Measurements from ENCODE around the gene PTPN1. TPM values are rescaled to one million over a fixed set of nuclear protein-coding genes. Genes with fewer than 3 reads are reported as not detected.

Gene PTPN1
- total RNA-seq, 1 donor from 2014 or later: 38.1 TPM

- Mint-ChIP-seq H3K9me3 (no peaks in the 10 kb centered on the region), H3K27me3 (ENCODE audit: insufficient read depth, low read depth) (peaks cover 2% of the 10 kb centered on the region), H3K4me1 (no peaks in the 10 kb centered on the region), H3K4me3 (no peak overlapping the region), H3K27ac (no peak overlapping the region), H3K36me3 (peaks cover 6% of the 10 kb centered on the region)
- H3K27ac ChIP-seq: no peak overlapping the region
- H3K36me3 ChIP-seq: no peaks in the 10 kb centered on the region
- H2AFZ ChIP-seq (replicated peaks): no peak overlapping the region
- DNase-seq (ENCODE audit: low spot score): no peak
- peaks cover 35% of the 10 kb centered on the region for H3K79me2 ChIP-seq (ENCODE audit: low read depth)
- H3K4me3 ChIP-seq: no peak overlapping the region
- H3F3A ChIP-seq (ENCODE audit: low read depth): no peaks in the 10 kb centered on the region
- peaks cover 16% of the 10 kb centered on the region for H4K20me1 ChIP-seq (ENCODE audit: low read depth)
- no peaks in the 10 kb centered on the region for H3K9me3 ChIP-seq (ENCODE audit: low read depth)
- no peak overlapping the region for H3K9ac ChIP-seq
- no peaks in the 10 kb centered on the region for H3K27me3 ChIP-seq
- TF ChIP-seq EZH2phosphoT487 (IDR thresholded peaks at IDR 0.05): no peak
- TF ChIP-seq, protein P1, sequence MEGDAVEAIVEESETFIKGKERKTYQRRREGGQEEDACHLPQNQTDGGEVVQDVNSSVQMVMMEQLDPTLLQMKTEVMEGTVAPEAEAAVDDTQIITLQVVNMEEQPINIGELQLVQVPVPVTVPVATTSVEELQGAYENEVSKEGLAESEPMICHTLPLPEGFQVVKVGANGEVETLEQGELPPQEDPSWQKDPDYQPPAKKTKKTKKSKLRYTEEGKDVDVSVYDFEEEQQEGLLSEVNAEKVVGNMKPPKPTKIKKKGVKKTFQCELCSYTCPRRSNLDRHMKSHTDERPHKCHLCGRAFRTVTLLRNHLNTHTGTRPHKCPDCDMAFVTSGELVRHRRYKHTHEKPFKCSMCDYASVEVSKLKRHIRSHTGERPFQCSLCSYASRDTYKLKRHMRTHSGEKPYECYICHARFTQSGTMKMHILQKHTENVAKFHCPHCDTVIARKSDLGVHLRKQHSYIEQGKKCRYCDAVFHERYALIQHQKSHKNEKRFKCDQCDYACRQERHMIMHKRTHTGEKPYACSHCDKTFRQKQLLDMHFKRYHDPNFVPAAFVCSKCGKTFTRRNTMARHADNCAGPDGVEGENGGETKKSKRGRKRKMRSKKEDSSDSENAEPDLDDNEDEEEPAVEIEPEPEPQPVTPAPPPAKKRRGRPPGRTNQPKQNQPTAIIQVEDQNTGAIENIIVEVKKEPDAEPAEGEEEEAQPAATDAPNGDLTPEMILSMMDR (IDR thresholded peaks at IDR 0.05): no peak
- TF ChIP-seq EZH2 (IDR thresholded peaks at IDR 0.05): no peak
- H3K4me1 ChIP-seq: no peaks in the 10 kb centered on the region
- H3K4me2 ChIP-seq: no peak overlapping the region
Observed at GRCh38 chr20:50548396-50548795, 38.2 kb downstream of the PTPN1 start.

- H3K79me2 ChIP-seq (ENCODE audit: low read depth): peaks cover 20% of the 10 kb centered on the region
- no peaks in the 10 kb centered on the region for H3K4me1 Mint-ChIP-seq
Observed at GRCh38 chr20:50550531-50550930, 40.3 kb downstream of the PTPN1 start.

DNA sequence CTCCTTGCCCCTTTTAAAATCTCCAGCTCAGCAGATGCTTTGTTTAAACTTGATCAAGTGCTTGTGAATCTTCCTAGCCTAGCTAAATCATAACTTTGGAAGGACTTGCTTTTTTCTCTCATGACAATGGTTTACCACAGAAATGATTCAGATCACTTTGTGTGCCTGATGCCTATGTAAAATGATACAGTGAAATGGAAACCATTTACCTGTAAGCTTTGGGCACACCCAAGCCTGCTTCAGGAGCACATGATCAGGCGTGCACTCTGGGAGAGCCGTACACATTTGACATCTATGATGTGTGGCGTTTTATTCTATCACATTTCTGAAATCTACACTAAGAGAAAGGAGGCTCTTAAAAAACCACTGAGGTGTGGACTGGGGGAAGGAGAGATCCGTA is 41.1 kb downstream of the PTPN1 start:
- Histone ChIP-seq H3K4me2 (no peak overlapping the region), H4K20me1 (ENCODE audit: low read depth) (peaks cover 12% of the 10 kb centered on the region)
- peaks cover 2% of the 10 kb centered on the region for H3K27me3 Mint-ChIP-seq (ENCODE audit: insufficient read depth, low read depth)

More at GRCh38 chr20:50550531-50550930, 40.3 kb downstream of the PTPN1 start:
- Histone ChIP-seq H2AFZ (replicated peaks) (no peak overlapping the region), H3F3A (ENCODE audit: low read depth) (no peaks in the 10 kb centered on the region), H3K9ac (no peak overlapping the region), H3K9me3 (ENCODE audit: low read depth) (no peaks in the 10 kb centered on the region), H3K4me1 (no peaks in the 10 kb centered on the region), H3K27ac (no peak overlapping the region), H4K20me1 (ENCODE audit: low read depth) (peaks cover 16% of the 10 kb centered on the region), H3K4me3 (no peak overlapping the region), H3K4me2 (no peak overlapping the region), H3K36me3 (no peaks in the 10 kb centered on the region), H3K27me3 (no peaks in the 10 kb centered on the region)
- Mint-ChIP-seq H3K27me3 (ENCODE audit: insufficient read depth, low read depth) (peaks cover 2% of the 10 kb centered on the region), H3K9me3 (no peaks in the 10 kb centered on the region), H3K27ac (no peak overlapping the region), H3K4me3 (no peak overlapping the region), H3K36me3 (peaks cover 6% of the 10 kb centered on the region)
- TF ChIP-seq, protein P1 (IDR thresholded peaks at IDR 0.05): no peak
- TF ChIP-seq EZH2 (IDR thresholded peaks at IDR 0.05) (no peak), EZH2phosphoT487 (IDR thresholded peaks at IDR 0.05) (no peak)
- no peak for DNase-seq (ENCODE audit: low spot score)

More for the DNA sequence above, 41.1 kb downstream of the PTPN1 start:
- H3K4me3 ChIP-seq: no peak overlapping the region
- H3K27ac ChIP-seq: no peak overlapping the region
- no peak overlapping the region for H2AFZ ChIP-seq (replicated peaks)
- Mint-ChIP-seq H3K27ac (no peak overlapping the region), H3K4me1 (no peaks in the 10 kb centered on the region), H3K4me3 (no peak overlapping the region), H3K36me3 (peaks cover 6% of the 10 kb centered on the region), H3K9me3 (no peaks in the 10 kb centered on the region)
- TF ChIP-seq EZH2phosphoT487 (IDR thresholded peaks at IDR 0.05) (no peak), EZH2 (IDR thresholded peaks at IDR 0.05) (no peak)
- TF ChIP-seq, protein P1 (IDR thresholded peaks at IDR 0.05): no peak
- no peaks in the 10 kb centered on the region for H3K27me3 ChIP-seq
- no peaks in the 10 kb centered on the region for H3F3A ChIP-seq (ENCODE audit: low read depth)
- no peaks in the 10 kb centered on the region for H3K9me3 ChIP-seq (ENCODE audit: low read depth)
- H3K79me2 ChIP-seq (ENCODE audit: low read depth): peaks cover 16% of the 10 kb centered on the region
- no peak for DNase-seq (ENCODE audit: low spot score)
- H3K36me3 ChIP-seq: no peaks in the 10 kb centered on the region
- H3K9ac ChIP-seq: no peak overlapping the region
- H3K4me1 ChIP-seq: no peaks in the 10 kb centered on the region

All from neural progenitor cell (in vitro differentiated cells).